Measurements from ENCODE around the gene SMG6. TPM values are rescaled to one million over a fixed set of nuclear protein-coding genes. Genes with fewer than 3 reads are reported as not detected.

SMG6 gene
- total and polyA plus RNA-seq, 2 of the 13 experiments (the other 11 are each of a cell fraction or from before 2014, with no cell fraction given), result 4.6 to 14.6 TPM

GRCh38 chr17:2053380-2054261, 250.0 kb downstream of the SMG6 start (continued):
- TF ChIP-seq ZMAT5 (CRISPR knock-in tag; IDR thresholded peaks at IDR 0.05; ENCODE audit: borderline replicate concordance, low read depth) (no peak), RARG (CRISPR knock-in tag; IDR thresholded peaks at IDR 0.05; ENCODE audit: low read depth) (no peak), ELF1 (CRISPR knock-in tag; IDR thresholded peaks at IDR 0.05) (no peak), ONECUT2 (CRISPR knock-in tag; IDR thresholded peaks at IDR 0.05) (no peak), ZNF501 (CRISPR knock-in tag; IDR thresholded peaks at IDR 0.05) (no peak; the same call in 1 of the 2 replicates), SMC3 (IDR thresholded peaks at IDR 0.05; ENCODE audit: low read length) (no peak), TAF1 (CRISPR knock-in tag; IDR thresholded peaks at IDR 0.05) (no peak), NCOA1 (CRISPR knock-in tag; IDR thresholded peaks at IDR 0.05) (no peak), ZSCAN29 (CRISPR knock-in tag; conservative IDR thresholded peaks at IDR 0.05) (no peak), ZNF138 (CRISPR knock-in tag; IDR thresholded peaks at IDR 0.05; ENCODE audit: low read depth) (no peak), MXD1 (CRISPR knock-in tag; IDR thresholded peaks at IDR 0.05) (peak; percentile 44; the same call in 1 of the 2 replicates), DRAP1 (CRISPR knock-in tag; IDR thresholded peaks at IDR 0.05) (no peak), ZNF180 (CRISPR knock-in tag; IDR thresholded peaks at IDR 0.05; ENCODE audit: borderline replicate concordance, low read depth) (no peak), ARHGAP35 (CRISPR knock-in tag; IDR thresholded peaks at IDR 0.05; ENCODE audit: borderline replicate concordance) (peak; percentile 31; the same call in 1 of the 2 replicates), IRF9 (CRISPR knock-in tag; IDR thresholded peaks at IDR 0.05; ENCODE audit: borderline replicate concordance) (0 out of 2 replicates have a peak, but pooled peaks have one; percentile 60), HOXA3 (CRISPR knock-in tag; IDR thresholded peaks at IDR 0.05) (0 out of 2 replicates have a peak, but pooled peaks have one; percentile 19), NCOA5 (CRISPR knock-in tag; IDR thresholded peaks at IDR 0.05) (no peak), ZFP82 (CRISPR knock-in tag; IDR thresholded peaks at IDR 0.05; ENCODE audit: borderline replicate concordance) (no peak), HMG20B (CRISPR knock-in tag; conservative IDR thresholded peaks at IDR 0.05) (no peak), POGK (CRISPR knock-in tag; conservative IDR thresholded peaks at IDR 0.05) (0 out of 2 replicates have a peak, but pooled peaks have one; percentile 40), SMAD3 (CRISPR knock-in tag; IDR thresholded peaks at IDR 0.05) (no peak), KMT2A (CRISPR knock-in tag; IDR thresholded peaks at IDR 0.05) (peak; percentile 50; the same call in 1 of the 2 replicates), MEIS1 (CRISPR knock-in tag; IDR thresholded peaks at IDR 0.05; ENCODE audit: borderline replicate concordance) (peak; percentile 55; the same call in 1 of the 2 replicates), ZFYVE20 (CRISPR knock-in tag; IDR thresholded peaks at IDR 0.05; ENCODE audit: borderline replicate concordance, low read depth) (no peak), ZNF556 (CRISPR knock-in tag; IDR thresholded peaks at IDR 0.05; ENCODE audit: borderline replicate concordance) (0 out of 2 replicates have a peak, but pooled peaks have one; percentile 55), ZBTB1 (CRISPR knock-in tag; IDR thresholded peaks at IDR 0.05; ENCODE audit: borderline replicate concordance) (no peak)

Measured in HepG2 (cell line).